ENCODE data around the gene TRAPPC14.
A peak's percentile ranks its signal among the peaks of the same experiment; 100 is the strongest.

GRCh38 chr7:100158229-100159098 is at the start of gene TRAPPC14:
- peak; percentile 26 for TF ChIP-seq POLR2A (IDR thresholded peaks at IDR 0.05)
- no peak for TF ChIP-seq CTCF (IDR thresholded peaks at IDR 0.05)
- peak in 2 of 3 donors; percentile 26 to 41 for TF ChIP-seq POLR2AphosphoS5 (IDR thresholded peaks at IDR 0.05)

Measured in breast epithelium (tissue), 3 donors.